Activated T-cell treated with anti-CD3 and anti-CD28 coated beads for 1 hour (primary cell): ENCODE measurements around the gene DARS1.

Source experiments
- DNase-seq: peaks from one replicate; pipeline ENCODE4 v3.0.0-alpha.2; 2020; ENCODE audit warnings: low read depth

DARS1 gene

DNA sequence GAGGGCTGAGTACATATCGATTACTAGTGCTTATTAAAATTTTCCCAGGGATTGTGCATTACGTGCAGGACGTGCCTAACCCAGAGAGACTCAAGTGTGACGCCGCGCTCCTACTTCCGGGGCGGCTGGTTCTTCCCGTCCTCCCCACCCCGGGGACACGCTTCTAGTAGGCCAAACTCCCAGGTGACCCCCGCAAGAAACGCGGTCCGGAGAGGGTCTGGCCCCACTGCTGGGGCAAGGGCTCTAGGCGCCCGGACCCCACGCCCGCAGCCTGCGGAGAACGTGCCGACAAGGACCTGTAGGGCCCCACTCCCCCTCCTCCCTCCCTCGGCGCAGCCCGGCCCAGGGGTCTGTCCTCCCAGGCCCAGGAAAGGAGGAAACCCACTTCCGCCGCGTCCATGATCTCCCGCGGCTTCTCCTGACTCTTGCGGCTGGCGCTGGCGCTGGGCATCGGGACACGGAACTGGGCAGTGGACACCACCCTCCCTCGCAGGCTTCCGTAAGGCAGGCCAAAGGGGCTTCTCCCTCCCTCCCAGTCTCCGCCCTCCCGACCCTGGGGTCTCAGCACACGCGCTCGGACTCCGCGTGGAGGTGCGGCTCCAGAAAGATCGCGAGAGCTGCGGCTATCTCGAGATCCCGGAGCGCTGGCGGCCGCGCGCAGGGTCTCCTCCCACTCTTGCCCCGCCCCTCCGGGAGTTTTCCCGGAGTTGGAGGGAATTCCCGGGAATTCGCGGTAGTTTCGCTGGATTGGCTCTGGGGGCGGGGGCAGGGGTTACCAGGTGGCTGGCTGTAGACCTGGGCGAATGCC lies at the start of gene DARS1:
Gene DARS1 (minus strand): TSS at position 609 of the 808 bp plus-strand sequence. CDS start 158 bp downstream, at position 451.
- DNase-seq = peak; percentile 69

DNA sequence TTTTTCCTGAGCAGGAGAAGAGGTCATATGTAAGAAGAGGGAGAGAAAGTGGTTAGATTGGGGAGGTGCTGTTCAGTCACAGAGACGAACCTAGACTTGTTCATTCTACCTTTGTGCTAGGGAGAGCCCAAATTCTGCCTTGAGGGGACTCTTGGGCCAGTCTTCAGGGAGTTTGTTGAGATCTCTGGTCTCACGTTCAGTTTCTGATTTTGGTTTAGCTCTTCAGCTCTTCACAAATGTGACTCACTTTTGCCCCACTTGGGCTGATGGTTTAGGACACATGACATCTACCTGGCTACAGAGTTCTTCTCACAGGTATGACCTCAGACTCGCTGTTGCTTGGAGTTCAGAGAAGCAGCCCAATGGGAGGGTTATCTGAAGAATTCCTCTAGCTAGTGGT lies 49.2 kb upstream of the DARS1 start:
- DNase-seq = no peak

DNA sequence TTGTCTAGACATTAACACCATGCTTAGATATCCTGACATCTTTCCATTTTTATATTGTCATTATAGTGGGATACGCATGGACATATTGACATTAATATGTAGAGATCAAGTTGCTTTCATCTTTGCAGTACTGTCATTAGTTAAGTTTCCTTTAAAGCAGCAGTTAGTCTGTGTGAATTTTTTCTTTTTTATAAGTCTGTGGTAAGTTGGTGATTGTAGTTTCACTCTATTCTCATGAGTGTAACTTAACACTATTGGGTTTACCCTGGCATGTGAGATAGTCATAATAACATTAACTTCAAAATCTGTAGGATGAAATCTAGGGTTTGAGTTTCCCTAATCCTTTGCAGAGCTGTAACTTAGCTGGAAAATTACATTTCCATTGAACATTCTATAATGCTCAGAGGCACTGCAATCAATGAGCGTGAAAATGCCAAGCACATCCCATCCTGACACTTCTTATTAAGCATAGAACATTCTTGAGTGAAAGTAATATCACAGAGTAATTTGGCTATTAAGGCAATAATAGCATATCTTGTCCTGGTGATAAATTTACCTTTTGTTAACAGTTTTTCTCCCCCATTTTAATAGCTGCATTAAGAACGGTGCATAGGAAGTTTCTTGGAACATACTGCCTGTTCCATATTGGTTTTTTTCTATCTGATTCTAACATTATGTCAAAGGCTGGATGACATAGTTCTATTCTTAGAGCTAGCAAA lies 47.5 kb upstream of the DARS1 start:
- DNase-seq = no peak

DNA sequence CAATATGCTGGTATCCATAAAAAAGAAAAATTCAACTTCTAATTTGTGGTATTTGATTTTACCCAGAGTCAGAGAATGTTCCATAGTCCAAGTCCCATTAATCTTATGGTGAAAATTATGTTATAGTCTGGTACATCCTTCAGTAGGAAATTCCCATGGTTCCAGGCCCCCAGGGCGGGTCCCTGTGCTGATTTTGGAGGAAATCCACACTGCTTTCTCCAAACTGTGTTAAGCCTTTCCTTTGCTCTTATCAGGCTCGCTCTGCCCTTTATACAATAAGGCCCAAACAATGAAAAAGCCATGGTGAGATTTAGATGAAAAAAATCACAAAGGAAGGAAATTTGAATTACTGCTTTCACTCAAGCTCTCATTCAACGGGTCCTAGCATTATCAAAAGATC lies 46.8 kb upstream of the DARS1 start:
- no peak for DNase-seq

DNA sequence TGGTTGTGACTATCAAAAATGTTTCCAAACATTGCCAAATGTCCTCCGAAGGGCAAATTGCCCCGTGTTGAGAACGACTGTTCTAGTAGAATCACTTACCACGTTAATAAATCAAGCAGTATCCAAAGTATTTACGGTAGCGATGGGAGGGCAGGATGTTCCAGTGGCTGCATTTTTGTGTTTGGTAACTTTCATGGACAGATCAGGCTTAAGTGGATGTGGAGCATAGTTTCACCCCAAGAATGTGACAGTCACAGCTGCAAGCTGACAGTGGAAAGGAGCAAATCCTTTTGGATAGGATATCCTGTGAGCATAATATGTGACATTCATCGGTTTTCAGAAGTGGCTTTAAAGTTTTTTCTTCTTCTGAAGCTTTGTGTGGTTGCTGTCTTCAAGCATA lies 46.3 kb upstream of the DARS1 start:
- DNase-seq = no peak

DNA sequence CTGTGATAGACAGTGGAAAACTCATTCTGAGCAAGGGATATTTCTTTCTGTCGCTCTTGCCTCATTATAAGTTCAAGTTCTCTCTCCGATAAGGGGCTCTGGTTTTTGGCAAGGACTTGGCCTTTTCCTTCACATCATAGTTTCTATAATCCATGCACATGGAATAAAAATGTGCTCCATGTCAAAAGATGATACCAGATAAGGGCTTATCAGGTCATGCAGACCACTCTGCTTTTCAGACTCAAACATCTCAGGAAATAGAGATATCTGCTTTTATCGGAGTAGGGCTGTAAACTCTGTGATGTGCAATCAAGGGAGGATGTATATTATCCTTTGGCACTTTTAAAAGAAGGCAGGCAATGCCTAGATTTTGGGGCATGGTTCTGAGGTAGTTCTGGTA lies 45.0 kb upstream of the DARS1 start:
- no peak for DNase-seq

DNA sequence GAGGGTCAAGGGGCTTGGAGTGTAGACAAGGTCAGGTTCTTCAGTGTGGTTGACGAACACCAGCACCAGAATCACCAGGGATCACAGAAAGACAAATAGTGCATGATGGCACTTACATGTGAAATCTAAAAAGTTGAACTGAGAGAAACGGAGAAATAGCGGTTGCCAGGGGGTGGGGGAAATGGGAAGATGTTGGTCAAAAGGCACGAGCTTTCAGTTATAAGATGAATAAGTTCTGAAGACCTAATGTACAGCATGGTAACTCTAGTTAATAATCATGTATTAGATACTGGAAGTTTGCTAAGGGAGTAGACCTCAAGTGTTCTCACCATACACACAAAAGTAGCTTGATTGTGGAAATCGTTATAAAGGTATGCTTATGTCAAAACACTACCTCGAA lies 43.7 kb upstream of the DARS1 start:
- DNase-seq = no peak

DNA sequence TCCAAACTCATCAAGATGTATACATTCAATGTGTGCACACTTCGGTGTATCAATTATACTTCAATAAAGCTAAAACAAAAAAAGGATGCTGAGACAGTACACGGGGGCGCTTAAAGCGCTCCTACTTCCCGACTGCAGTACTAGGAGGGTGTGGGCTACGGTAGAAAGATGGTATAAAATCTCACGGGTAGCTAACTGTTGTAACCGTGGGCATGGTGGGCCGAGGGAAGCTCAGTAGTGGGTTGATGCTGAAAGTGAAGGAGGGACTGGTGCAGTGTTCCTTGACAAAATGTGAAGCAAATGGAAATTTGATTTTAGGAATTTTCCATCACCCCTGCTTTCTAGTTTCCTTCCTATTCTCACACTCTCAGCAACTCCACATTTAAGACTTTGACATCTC lies 42.6 kb upstream of the DARS1 start:
- no peak for DNase-seq

DNA sequence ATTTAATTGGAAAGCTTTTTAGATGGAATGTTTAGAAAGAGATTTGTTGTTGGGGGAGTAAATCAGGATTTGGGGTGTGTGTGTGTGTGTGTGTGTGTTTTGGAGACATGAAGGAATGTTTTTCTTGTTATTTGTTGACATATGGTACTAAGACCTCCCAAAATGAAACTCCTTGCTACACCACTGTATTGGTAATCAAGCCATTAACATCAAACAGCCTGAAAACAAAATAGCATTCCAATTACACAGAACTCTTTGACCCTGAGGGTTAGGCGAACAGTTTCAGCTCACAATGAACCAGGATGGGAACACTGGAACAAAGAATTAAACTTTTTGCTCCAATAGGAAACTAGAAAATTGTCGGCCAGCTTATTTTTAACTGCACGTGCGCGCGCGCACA lies 41.7 kb upstream of the DARS1 start:
- no peak for DNase-seq

DNA sequence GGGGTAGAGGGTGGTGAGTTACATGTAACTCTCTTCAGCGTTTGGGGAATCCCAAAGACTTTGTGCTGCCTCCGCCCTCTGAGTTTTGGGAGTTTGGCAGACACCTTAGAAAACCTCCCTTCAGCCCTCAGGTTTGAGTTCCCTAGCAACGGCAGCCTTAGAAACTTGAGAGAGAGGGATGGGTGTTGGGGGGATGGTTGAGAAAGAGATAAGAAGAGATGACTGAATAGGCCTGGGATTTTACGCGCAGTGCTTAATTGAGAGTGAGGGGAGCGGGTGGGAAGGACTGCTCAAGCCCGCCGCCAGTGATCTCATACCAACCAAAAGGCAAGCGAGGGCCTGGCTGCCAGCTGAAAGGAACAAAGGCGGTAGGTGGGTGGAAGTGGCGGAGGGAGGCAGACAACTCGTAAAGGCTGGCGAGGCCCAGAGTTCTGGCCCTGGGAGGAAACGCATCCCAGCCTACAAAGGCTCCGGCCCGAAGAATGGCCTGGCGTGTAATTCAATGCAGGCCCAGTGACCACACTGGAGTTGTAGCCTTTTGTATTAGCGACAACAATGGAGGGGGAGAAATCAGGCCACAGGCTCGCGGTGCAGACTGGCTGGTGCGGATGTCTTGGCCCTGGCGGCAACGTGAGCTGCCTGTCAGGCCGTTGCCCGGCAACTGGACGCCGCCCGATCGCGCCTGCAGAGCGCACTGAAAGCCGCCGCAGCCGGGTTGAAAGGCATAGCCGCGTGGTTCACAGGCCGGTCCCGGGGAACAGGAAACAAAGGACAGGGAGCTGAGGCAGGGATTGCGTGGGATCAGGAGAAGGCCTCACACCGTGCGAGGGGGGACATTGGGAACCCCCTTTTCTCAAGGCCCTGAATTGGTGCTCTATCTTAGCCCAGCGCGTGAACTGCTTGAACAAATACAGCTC lies 39.9 kb upstream of the DARS1 start:
- no peak for DNase-seq

DNA sequence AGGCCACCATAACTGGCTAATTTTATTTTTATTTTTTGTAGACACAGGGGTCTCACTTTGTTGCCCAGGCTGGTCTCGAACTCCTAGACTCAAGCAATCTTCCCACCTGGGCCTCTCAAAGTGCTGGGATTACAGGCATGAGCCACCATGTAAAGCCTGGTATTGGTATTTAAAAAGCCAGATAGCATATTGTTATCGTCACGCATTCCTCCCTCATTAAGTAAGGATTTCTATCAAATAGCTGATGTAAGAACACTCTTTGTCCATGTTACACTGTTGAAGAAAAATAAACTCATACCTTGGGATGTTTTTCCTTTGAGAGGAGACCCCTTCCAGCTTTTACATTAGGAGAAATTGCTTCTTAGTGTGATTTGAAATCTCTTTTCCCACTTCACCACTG lies 39.2 kb upstream of the DARS1 start:
- DNase-seq = no peak

DNA sequence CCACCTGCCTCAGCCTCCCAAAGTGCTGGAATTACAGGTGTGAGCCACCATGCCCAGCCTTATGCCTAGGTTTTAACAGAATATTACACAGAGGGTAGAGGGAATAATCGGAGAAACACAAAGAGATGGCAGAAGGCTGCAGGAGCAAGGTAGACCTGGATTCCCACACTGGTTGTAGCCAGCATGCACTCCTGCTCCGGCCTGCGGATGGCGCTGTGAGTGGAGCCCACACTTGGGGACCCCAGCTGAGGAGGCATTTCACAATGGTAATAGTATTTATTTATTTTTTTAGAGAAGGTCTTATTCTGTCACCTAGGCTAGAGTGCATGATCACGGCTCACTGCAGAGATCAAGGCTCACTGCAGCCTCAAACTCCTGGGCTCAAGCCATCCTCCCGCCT lies 38.8 kb upstream of the DARS1 start:
- no peak for DNase-seq

DNA sequence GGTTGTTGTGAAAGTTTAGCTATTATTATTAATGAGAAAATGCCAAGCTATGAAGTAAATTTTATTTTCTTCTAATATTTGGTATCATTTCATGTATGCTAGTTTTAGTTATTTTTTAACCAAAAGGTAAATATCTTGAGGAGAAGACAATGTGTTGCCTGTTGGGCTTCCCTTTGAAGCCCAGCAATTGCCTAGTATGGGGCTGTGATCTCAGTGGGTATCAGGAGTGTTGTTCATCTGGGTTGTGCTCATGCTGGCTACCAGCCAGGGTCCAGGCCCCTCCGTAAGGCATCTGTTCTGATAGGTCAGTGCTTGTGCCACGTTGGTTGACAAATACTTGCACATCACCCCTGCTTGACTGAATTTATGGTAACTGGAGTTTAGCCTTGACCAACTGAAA lies 38.0 kb upstream of the DARS1 start:
- DNase-seq = no peak

DNA sequence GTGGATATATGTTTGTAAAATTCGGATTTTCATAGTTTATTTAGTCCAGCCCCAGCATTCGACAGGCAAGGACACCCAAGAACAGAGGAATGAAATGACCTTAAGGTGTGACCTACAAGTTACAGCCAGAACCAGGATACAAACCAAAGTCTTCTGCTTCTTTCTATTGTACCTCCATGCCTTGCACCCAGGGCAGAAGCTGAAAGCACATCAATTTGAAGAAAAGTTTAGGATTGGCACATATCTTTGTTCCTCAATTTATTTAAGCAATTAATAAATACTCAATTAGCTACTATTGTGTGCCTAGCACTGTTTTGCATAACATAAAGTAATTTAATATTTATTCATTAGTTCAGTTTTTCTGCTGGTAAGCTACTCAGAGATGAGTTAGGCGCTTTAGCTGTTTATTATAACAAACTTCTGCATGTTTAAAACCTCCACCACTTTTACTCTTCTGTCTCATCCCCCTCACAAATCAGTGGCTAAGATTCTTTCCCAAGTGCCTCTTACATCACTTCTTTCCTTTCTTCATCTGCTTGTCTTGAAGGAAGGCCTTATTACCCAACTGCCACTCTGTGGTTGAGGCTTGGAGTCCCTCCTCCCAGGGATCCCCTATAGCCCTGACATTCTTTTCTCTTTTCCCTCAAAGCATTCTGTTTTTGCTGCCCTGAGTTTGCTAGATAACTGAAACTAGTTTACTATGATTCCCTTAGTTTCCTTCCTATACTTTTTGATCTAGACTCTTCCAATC lies 37.1 kb upstream of the DARS1 start:
- DNase-seq = no peak

DNA sequence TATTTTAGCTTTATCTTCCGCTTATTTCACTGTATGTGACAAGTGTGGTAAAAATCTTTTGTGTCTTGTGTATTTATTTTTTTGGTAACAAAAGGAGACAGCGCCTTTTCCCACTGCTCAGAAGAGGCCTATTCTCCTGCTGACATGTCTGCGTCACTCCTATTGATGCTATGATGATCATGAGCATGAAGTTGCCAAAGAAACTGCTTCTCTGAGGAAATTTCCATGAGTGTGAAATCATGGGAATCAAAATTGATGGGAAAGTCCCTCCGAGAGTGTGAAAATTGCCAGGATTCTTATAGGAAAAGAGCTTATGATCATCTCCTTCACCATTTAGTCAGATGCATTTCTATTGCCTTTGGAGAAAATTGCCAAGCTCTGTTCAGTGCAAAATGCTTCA lies 36.5 kb upstream of the DARS1 start:
- DNase-seq = no peak

DNA sequence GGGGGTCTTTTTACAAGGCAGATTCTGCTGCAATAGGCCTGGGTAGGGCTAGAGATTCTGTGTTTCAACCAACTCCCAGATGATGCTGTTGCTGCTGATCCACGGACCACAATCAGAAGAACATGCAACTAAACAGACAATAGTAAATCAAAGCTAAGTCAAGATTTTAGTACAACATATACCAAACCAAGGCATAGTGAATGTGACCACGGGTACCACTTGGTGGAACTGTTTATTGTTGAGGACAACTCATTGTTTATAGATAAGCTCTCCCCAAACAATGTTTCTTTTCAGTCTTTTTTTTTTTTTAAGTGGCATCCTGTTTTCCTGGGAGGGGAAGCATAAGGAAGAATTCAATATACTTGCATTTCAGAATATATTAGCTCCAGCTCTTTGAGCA lies 36.0 kb upstream of the DARS1 start:
- DNase-seq = no peak

DNA sequence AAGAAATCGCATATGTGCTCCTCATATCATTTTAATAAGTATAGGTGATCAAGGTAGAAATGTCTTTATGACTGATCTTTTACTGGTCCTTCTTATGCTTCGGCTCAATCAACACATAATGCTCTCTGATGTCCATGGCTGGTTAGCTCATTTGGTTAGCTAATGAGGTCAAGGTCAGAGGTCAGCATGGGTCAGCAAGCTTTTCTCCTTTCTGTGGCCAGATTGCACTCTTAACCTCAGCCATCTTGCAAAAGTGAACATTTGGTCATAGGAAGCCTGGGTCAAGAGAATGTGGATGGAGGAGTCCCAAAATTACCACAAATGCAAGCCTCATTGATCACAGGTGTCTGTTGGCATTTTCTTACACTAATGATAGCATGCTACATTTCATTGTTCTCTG lies 35.4 kb upstream of the DARS1 start:
- DNase-seq = no peak

DNA sequence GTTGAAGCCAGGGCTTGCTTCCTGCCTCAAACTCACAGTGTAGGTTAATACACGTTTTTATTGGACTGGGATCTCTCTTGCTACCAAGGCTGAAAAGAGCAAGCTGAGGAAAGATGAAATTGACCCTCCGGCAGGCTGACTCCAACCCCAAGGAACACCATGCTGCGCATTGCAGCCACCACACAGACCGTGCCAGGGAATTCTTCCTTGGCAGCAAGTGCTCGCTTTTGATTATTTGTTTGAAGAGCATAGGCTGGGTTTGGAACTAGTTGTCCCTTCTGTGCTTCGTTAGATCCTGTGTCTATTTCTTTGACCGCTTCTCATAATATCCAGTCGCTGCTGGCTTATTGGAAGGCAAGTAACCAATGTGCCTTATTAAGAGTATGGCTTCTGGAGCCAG lies 34.4 kb upstream of the DARS1 start:
- DNase-seq = no peak

DNA sequence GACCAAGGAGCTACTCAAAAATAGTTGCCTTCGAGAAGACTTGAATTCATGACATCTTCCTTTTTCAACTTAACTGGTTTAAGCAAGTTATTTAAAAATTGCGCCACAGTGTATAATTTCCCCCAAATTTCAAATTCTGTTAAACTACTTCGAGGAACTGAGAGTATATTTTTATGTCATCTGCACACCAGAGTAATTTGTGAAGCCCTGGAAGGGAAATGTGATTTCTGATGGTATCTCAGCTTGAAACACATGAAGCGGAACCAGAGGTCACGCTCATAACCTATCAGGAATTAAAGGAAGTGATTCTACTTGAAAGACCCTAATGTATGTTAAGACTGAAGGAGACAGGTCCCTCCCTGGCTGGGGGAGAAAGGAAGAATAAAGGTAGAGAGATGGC lies 33.9 kb upstream of the DARS1 start:
- DNase-seq = no peak

DNA sequence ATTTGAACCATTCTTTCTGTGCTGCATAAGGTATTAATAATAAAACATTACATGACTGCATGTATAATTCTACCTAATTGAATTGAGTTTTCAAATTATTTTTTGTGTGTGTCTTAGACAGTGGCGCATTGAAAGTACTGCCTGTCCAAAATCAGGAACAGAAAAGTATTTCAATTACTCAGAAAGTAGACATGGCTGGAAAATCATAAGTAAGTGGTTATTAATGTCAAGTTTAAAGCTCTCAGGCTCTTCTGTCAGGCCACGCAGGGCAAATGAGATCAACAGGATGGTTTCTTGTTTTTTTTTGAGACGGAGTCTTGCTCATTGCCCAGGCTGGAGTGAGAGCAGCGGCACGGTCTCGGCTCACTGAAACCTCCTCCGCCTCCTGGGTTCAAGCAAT lies 32.4 kb upstream of the DARS1 start:
- DNase-seq = no peak

DNA sequence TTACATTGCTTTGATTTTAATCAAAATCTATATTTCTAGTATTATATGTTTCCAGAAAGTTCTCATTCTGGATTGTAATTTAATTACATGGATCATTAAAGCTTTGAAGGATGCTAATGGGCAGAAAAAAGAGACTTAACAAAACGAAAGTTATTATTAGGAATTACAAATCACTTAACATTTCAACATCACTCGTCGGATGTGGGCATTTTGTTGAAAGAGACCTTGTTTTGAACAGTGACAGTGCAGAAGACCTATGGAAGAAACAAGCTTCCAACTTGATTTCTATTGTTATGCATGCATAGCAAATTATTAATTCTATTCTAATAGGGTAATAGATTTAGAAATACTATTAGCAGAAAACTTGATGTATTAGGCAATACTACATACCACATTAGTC lies 31.4 kb upstream of the DARS1 start:
- no peak for DNase-seq

DNA sequence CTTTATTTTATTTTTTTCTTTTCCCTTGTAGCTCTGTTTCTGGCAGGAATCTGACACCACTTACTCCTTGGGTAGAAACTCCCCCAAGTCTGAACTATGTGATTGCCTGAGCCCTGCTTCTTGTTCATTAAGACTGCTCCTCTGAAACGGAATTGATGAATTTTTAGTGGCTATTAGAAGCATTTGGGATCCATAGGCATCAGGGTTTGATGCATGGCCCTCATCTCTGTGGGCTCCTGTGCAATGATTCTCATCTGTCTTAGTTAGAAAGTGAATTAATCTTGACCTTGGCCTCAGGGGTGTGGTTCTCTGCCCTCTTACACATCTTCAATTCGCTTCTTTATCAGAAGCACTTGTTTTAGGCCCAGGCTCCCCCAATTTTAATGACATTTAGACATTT lies 31.0 kb upstream of the DARS1 start:
- no peak for DNase-seq
